ENCODE data around the gene TBCK. TPM values are rescaled to one million over a fixed set of nuclear protein-coding genes. Genes with fewer than 3 reads are reported as not detected.
"Not testable (repeated sequence)": the region's sequence is repeated elsewhere in the genome, so short reads cannot be mapped to it uniquely, and the experiment has no call there.

TBCK gene
- total and polyA plus RNA-seq, 5 experiments from 2014 or later: 20.7 to 65.1 (median 32.5) TPM

GRCh38 chr4:106116025-106116424 lies 200.0 kb downstream of the TBCK start:
- Mint-ChIP-seq H3K4me1 (peaks cover 0 to 2% (median 0%) of the 10 kb centered on the region in 4 donors), H3K9me3 (peaks cover 9 to 45% (median 29%) of the 10 kb centered on the region in 9 donors), H3K27me3 (no peaks in the 10 kb centered on the region), H3K27ac (no peak overlapping the region), H3K36me3 (peaks cover 61 to 71% (median 70%) of the 10 kb centered on the region in 3 donors), H3K4me3 (no peak overlapping the region)
- POLR2A ChIA-PET: no interaction called here
- DNase-seq (no peak), ATAC-seq (no peak)

GRCh38 chr4:106114270-106114669 lies 201.7 kb downstream of the TBCK start:
- peaks cover 13 to 63% (median 31%) of the 10 kb centered on the region in 9 donors for H3K9me3 Mint-ChIP-seq
- peaks cover 76 to 82% (median 81%) of the 10 kb centered on the region in 3 donors for H3K36me3 Mint-ChIP-seq
- POLR2A ChIA-PET: no interaction called here
- no peaks in the 10 kb centered on the region for H3K4me1 Mint-ChIP-seq
- H3K27ac Mint-ChIP-seq: no peak overlapping the region
- DNase-seq (no peak), ATAC-seq (no peak)
- no peak overlapping the region for H3K4me3 Mint-ChIP-seq
- H3K27me3 Mint-ChIP-seq: no peaks in the 10 kb centered on the region

DNA sequence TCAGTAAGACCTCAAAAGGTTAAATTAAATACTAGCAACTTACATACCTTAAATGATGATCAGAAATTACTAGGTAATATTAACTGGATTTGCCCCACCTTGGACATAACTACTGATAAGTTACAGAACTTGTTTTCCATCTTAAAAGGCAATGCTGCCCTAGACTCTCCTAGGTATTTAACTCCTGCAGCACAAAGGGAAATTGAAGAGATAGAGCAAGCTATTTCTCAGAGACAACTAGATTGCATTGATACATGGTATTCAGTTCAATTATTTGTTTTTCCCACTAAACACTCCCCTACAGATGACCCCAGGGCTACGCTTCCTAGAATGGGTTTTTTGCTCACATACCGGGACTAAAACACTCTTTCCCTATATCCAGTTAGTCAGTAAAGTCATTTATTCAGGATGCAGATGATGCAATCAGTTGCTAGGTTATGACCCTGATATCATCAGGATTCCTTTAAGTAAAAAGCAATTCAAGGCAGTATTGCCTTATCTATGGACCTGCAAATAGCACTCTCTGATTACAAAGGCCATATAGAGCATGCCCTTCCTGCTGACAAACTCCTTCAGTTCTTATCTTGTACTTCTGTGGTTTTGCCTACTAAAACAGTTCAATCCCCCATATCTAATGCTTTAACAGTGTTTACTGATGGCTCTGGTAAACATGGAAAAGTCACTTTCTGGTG lies 204.1 kb downstream of the TBCK start:
- ATAC-seq, DNase-seq, H3K4me1 Mint-ChIP-seq, POLR2A ChIA-PET, H3K27ac Mint-ChIP-seq, H3K27me3 Mint-ChIP-seq, H3K4me3 Mint-ChIP-seq: not testable (repeated sequence)
- H3K36me3 Mint-ChIP-seq: peaks cover 94 to 98% (median 95%) of the 10 kb centered on the region in 3 donors
- H3K9me3 Mint-ChIP-seq: peaks cover 21 to 81% (median 44%) of the 10 kb centered on the region in 9 donors

DNA sequence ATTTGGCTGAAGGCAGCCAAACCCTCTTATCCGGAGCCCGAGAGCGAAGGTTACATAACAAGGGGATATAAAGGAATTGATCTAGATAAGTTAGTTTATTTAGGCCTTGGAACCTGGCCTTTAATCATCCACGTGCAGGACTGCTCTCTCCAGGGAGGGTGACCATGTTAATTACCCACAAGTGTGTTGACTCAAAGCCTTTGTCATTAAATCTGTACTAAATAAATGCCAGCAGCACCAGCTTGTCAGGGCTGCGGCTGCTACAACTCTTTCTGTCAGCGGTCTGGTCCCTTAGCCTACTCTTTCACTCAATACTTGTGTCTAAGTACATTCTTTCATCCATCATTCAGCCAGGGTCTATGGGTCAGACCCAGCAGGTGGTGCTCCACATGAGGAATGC lies 206.1 kb downstream of the TBCK start:
- peaks cover 97 to 100% (median 98%) of the 10 kb centered on the region in 3 donors for H3K36me3 Mint-ChIP-seq
- H3K4me3 Mint-ChIP-seq: no peak overlapping the region
- no peak overlapping the region for H3K27ac Mint-ChIP-seq
- no peak for DNase-seq
- H3K4me1 Mint-ChIP-seq: peaks cover 0 to 7% (median 0%) of the 10 kb centered on the region in 4 donors
- no peaks in the 10 kb centered on the region for H3K27me3 Mint-ChIP-seq
- POLR2A ChIA-PET: no interaction called here
- peaks cover 21 to 74% (median 52%) of the 10 kb centered on the region in 9 donors for H3K9me3 Mint-ChIP-seq
- ATAC-seq: no peak

DNA sequence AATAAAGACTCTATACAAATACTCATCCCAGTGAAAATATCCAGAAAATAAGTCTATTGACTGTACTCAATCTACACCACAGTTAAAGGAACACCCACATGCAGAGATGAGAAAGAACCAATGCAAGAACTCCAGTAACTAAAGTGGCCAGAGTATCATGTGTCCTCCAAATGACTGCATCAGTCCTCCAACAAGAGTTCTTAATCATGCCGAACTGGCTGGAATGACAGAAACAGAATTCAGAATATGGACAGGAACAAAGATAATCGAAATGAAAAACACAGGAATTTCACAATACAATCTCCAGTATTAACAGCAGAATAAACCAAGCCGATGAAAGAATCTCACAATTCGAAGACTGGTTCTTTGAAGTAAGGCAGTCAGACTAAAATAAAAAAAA lies 210.3 kb downstream of the TBCK start:
- DNase-seq (no peak), ATAC-seq (no peak)
- peaks cover 60 to 91% (median 83%) of the 10 kb centered on the region in 3 donors for H3K36me3 Mint-ChIP-seq
- H3K27ac Mint-ChIP-seq: no peak overlapping the region
- H3K4me1 Mint-ChIP-seq: peaks cover 0 to 7% (median 0%) of the 10 kb centered on the region in 4 donors
- no peaks in the 10 kb centered on the region for H3K27me3 Mint-ChIP-seq
- no peak overlapping the region for H3K4me3 Mint-ChIP-seq
- POLR2A ChIA-PET: no interaction called here
- peaks cover 3 to 33% (median 25%) of the 10 kb centered on the region in 9 donors for H3K9me3 Mint-ChIP-seq

DNA sequence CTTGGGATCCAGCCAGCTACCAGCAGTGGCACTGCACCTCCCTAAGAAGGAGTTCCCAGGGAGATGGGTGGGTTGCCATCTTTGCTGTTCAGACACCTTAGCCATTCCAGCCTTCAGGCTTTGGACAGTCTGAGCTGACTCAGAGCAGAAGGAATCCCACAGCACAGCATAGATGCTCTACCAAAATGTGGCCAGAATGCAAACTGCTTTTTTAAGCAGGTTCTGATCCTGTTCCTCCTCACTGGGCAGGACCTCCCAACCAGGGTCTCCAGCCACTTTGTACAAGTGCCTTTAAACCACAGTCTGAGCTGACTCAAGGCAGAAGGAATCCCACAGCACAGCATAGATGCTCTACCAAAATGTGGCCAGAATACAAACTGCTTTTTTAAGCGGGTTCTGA lies 211.7 kb downstream of the TBCK start:
- no peak for DNase-seq
- no peak overlapping the region for H3K27ac Mint-ChIP-seq
- ATAC-seq: no peak
- H3K4me3 Mint-ChIP-seq: no peak overlapping the region
- peaks cover 5 to 26% (median 12%) of the 10 kb centered on the region in 9 donors for H3K9me3 Mint-ChIP-seq
- peaks cover 54 to 85% (median 80%) of the 10 kb centered on the region in 3 donors for H3K36me3 Mint-ChIP-seq
- peaks cover 0 to 7% (median 0%) of the 10 kb centered on the region in 4 donors for H3K4me1 Mint-ChIP-seq
- no peaks in the 10 kb centered on the region for H3K27me3 Mint-ChIP-seq
- POLR2A ChIA-PET: no interaction called here

- H3K36me3 Mint-ChIP-seq: peaks cover 51 to 76% (median 75%) of the 10 kb centered on the region in 3 donors
- H3K4me3 Mint-ChIP-seq: no peak overlapping the region
- peaks cover 0 to 20% (median 14%) of the 10 kb centered on the region in 9 donors for H3K9me3 Mint-ChIP-seq
- H3K27me3 Mint-ChIP-seq: no peaks in the 10 kb centered on the region
- no peaks in the 10 kb centered on the region for H3K4me1 Mint-ChIP-seq
- no peak for ATAC-seq
- peak overlapping the region in 2 of 10 donors; percentile 9 to 73 for H3K27ac Mint-ChIP-seq
- POLR2A ChIA-PET: no interaction called here
- DNase-seq: no peak
These were observed 219.6 kb downstream of the TBCK start for GRCh38 chr4:106096454-106096853.

DNA sequence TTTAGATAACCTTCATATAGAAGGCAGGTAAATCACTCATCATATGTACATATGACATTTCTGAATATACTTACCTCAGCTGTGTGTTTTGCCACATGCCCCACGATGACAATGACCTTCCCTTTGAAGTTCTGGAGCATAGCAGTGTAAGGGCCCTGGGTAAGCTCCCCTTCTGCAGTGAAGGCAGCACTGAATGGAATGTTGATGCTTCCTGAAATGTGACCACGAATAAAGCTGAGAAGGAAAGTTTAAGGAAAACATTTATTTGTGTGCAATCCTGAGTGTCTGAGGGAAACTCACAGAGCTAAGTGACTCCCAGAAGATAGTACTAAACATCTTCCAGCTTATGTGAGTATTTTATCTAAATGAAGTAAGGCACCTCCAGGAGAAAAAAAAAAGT lies 220.6 kb downstream of the TBCK start:
- H3K4me1 Mint-ChIP-seq: no peaks in the 10 kb centered on the region
- no peak overlapping the region for H3K4me3 Mint-ChIP-seq
- POLR2A ChIA-PET: no interaction called here
- no peaks in the 10 kb centered on the region for H3K27me3 Mint-ChIP-seq
- peaks cover 56 to 77% (median 76%) of the 10 kb centered on the region in 3 donors for H3K36me3 Mint-ChIP-seq
- ATAC-seq (no peak), DNase-seq (no peak)
- H3K27ac Mint-ChIP-seq: no peak overlapping the region
- H3K9me3 Mint-ChIP-seq: peaks cover 8 to 31% (median 22%) of the 10 kb centered on the region in 9 donors

DNA sequence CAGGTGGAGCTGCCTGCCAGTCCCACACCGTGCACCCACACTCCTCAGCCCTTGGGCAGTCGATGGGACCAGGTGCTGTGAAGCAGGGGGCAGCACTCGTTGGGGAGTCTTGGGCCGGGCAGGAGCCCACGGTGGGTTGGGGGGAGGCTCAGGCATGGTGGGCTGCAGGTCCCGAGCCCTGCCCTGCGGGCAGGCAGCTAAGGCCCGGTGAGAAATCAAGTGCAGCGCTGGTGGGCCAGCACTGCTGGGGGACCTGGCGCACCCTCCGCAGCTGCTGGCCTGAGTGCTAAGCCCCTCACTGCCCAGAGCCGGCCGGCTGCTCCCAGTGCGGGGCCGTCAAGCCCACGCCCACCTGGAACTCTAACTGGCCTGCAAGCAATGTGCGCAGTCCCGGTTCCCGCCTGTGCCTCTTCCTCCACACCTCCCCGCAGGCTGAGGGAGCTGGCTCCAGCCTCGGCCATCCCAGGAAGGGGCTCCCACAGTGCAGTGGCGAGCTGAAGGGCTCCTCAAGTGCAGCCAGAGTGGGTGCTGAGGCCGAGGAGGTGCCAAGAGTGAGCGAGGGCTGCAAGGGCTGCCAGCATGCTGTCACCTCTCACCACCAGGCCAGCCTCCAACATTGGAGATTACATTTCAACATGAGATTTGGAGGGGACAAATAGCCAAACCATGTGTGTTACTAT lies 223.5 kb downstream of the TBCK start:
- ATAC-seq: no peak
- Mint-ChIP-seq H3K9me3 (peaks cover 8 to 57% (median 41%) of the 10 kb centered on the region in 9 donors), H3K4me3 (no peak overlapping the region), H3K27me3 (no peaks in the 10 kb centered on the region), H3K27ac (no peak overlapping the region), H3K36me3 (peaks cover 70 to 91% (median 89%) of the 10 kb centered on the region in 3 donors), H3K4me1 (no peaks in the 10 kb centered on the region)
- POLR2A ChIA-PET: no interaction called here
- DNase-seq: no peak

DNA sequence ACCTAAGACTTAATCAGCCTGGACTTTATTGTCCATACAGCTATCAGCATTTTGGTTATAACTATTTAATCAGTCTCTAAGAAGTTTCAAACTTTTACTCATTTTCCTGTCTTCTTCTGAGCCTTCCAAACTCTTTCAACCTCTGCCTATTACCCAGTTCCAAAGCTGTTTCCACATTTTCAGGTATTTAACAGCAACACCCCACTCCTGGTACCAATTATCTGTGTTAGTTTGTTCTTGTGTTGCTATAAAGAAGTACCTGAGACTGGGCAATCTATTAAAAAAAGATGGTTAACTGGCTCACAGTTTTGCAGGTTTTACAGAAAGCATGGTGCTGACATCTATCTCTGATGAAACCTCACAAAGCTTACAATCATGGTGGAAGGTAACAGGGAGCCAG lies 225.2 kb downstream of the TBCK start:
- peaks cover 12 to 74% (median 56%) of the 10 kb centered on the region in 9 donors for H3K9me3 Mint-ChIP-seq
- ATAC-seq (no peak), DNase-seq (no peak)
- no peaks in the 10 kb centered on the region for H3K27me3 Mint-ChIP-seq
- peaks cover 78 to 97% (median 95%) of the 10 kb centered on the region in 3 donors for H3K36me3 Mint-ChIP-seq
- POLR2A ChIA-PET: no interaction called here
- no peak overlapping the region for H3K4me3 Mint-ChIP-seq
- H3K4me1 Mint-ChIP-seq: peaks cover 0 to under 1% (median 0%) of the 10 kb centered on the region in 4 donors
- no peak overlapping the region for H3K27ac Mint-ChIP-seq

DNA sequence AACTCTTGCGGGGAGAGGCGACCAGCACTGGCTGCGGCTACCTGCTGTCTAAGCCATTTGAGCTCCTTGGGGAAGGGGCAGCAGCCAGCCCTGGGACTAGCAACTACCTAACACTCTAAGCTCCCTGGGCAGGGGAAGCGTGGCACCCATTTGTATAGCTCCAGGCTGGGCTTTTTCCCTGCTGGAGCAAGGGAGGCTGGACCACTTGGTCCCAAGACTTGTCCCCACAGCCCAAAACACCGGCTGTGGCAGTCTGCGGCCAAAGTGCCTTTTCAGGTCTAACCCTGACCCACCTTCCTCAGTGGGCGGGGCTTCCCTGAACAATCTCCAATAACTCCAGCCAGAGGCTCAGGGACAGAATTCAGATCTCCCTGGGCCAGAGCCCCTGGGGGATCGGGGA lies 232.9 kb downstream of the TBCK start:
- POLR2A ChIA-PET: no interaction called here
- Mint-ChIP-seq H3K4me1 (peaks cover 0 to 7% (median 3%) of the 10 kb centered on the region in 4 donors), H3K27me3 (no peaks in the 10 kb centered on the region), H3K9me3 (peaks cover 30 to 92% (median 84%) of the 10 kb centered on the region in 9 donors), H3K4me3 (no peak overlapping the region), H3K27ac (no peak overlapping the region), H3K36me3 (peaks cover 87 to 99% (median 96%) of the 10 kb centered on the region in 3 donors)
- no peak for ATAC-seq
- no peak for DNase-seq

DNA sequence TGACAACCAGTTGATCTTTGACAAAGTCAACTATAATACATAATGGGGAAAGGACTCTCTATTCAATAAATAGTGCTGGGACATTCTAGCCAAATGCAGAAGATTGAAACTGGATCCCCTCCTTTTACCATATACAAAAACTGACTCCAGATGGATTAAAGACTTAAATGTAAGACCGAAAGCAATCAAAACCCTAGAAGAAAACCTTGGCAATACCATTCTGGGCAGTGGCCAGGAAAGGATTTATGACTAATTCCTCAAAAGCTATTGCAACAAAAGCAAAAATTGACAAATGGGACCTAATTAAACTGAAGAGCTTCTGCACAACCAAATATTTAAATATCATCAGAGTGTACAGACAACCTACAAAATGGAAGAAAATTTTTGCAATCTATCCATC lies 235.6 kb downstream of the TBCK start:
- ATAC-seq (no peak), DNase-seq (no peak)
- H3K27me3 Mint-ChIP-seq: no peaks in the 10 kb centered on the region
- no peak overlapping the region for H3K4me3 Mint-ChIP-seq
- peaks cover 86 to 97% (median 95%) of the 10 kb centered on the region in 3 donors for H3K36me3 Mint-ChIP-seq
- POLR2A ChIA-PET: no interaction called here
- H3K4me1 Mint-ChIP-seq: peaks cover 0 to 7% (median 2%) of the 10 kb centered on the region in 4 donors
- no peak overlapping the region for H3K27ac Mint-ChIP-seq
- peaks cover 32 to 88% (median 79%) of the 10 kb centered on the region in 9 donors for H3K9me3 Mint-ChIP-seq

DNA sequence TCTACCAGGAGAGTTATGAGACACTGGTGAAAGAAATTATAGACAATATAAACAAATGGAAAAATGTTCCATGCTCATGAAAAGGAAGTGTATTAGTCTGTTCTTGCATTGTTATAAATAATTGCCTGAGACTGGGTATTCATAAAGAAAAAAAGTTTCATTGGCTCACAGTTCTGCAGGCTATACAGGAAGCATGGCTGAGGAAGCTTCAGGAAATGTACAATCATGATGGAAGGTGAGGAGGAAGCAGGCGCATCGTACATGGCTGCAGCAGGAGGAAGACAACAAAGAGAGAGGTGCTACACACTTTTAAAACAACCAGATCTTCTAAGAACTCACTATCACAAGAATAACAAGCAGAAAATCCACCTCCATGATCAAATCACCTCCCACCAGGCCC lies 236.4 kb downstream of the TBCK start:
- POLR2A ChIA-PET: interaction anchor here (0.6 kb wide), 1 partner anchor 63 kb away, joined by 3 read pairs; no protein-coding TSS in a partner anchor
- Mint-ChIP-seq H3K36me3 (peaks cover 86 to 95% (median 95%) of the 10 kb centered on the region in 3 donors), H3K27ac (no peak overlapping the region), H3K4me1 (peaks cover 0 to 7% (median under 1%) of the 10 kb centered on the region in 4 donors), H3K9me3 (peaks cover 32 to 88% (median 75%) of the 10 kb centered on the region in 9 donors), H3K27me3 (no peaks in the 10 kb centered on the region), H3K4me3 (peak overlapping the region in 1 of 10 donors; percentile 8)
- ATAC-seq: no peak
- DNase-seq: no peak
